ENCODE data around the gene AKIRIN2. TPM values are rescaled to one million over a fixed set of nuclear protein-coding genes. Genes with fewer than 3 reads are reported as not detected.

The AKIRIN2 gene
- total and polyA plus RNA-seq, 4 donors: 20.9 to 63.1 (median 50.3) TPM

DNA sequence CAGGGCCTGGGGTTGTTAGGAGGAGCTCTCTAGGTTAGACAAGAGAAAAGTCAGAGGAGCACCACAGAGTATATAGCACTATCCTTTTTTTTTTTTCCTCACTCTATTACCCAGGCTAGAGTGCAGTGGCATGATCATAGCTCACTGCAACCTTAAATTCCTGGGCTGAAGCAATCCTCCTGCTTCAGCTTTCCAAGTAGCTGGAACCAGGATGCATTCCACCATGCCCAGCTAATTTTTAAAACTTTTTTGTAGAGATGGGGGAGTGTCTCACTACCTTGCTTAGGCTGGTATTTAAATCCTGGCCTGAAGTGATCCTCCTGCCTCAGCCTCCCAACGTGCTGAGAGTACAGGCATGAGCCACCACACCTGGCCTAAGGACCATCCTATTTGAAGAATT, 19.3 kb upstream of the AKIRIN2 start:
- no peak overlapping the region for H3K27ac ChIP-seq (ENCODE audit: low read depth in 1 of 2, low read length in 1 of 2)
- no peaks in the 10 kb centered on the region for H3K9me3 ChIP-seq (ENCODE audit: control insufficient read depth in 4 of 4, insufficient read depth in 3 of 4, low read length in 3 of 4)
- H3K4me3 ChIP-seq: no peak overlapping the region
- H3K27me3 ChIP-seq (ENCODE audit: control insufficient read depth in 3 of 3, insufficient read depth in 3 of 3, low read length in 2 of 3): no peaks in the 10 kb centered on the region
- DNase-seq (no peak), ATAC-seq (ENCODE audit: insufficient read depth, low FRiP score) (no peak)
- TF ChIP-seq, protein P1, sequence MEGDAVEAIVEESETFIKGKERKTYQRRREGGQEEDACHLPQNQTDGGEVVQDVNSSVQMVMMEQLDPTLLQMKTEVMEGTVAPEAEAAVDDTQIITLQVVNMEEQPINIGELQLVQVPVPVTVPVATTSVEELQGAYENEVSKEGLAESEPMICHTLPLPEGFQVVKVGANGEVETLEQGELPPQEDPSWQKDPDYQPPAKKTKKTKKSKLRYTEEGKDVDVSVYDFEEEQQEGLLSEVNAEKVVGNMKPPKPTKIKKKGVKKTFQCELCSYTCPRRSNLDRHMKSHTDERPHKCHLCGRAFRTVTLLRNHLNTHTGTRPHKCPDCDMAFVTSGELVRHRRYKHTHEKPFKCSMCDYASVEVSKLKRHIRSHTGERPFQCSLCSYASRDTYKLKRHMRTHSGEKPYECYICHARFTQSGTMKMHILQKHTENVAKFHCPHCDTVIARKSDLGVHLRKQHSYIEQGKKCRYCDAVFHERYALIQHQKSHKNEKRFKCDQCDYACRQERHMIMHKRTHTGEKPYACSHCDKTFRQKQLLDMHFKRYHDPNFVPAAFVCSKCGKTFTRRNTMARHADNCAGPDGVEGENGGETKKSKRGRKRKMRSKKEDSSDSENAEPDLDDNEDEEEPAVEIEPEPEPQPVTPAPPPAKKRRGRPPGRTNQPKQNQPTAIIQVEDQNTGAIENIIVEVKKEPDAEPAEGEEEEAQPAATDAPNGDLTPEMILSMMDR (IDR thresholded peaks at IDR 0.05; ENCODE audit: control extremely low read depth, extremely low read depth): no peak
- peaks cover 0 to 9% (median 5%) of the 10 kb centered on the region in 5 donors for H3K4me1 ChIP-seq (ENCODE audit: control insufficient read depth in 5 of 5, insufficient read depth in 5 of 5, low read length in 5 of 5)
- WGBS, 2 donors: 88 to 92% methylated on average over 1 of the region's 1 CpG
- no peak overlapping the region for H3K9ac ChIP-seq (ENCODE audit: insufficient read depth in 1 of 2, low read length in 2 of 2)
- H3K36me3 ChIP-seq (ENCODE audit: control insufficient read depth in 4 of 4, insufficient read depth in 4 of 4, low read length in 4 of 4): no peaks in the 10 kb centered on the region

DNA sequence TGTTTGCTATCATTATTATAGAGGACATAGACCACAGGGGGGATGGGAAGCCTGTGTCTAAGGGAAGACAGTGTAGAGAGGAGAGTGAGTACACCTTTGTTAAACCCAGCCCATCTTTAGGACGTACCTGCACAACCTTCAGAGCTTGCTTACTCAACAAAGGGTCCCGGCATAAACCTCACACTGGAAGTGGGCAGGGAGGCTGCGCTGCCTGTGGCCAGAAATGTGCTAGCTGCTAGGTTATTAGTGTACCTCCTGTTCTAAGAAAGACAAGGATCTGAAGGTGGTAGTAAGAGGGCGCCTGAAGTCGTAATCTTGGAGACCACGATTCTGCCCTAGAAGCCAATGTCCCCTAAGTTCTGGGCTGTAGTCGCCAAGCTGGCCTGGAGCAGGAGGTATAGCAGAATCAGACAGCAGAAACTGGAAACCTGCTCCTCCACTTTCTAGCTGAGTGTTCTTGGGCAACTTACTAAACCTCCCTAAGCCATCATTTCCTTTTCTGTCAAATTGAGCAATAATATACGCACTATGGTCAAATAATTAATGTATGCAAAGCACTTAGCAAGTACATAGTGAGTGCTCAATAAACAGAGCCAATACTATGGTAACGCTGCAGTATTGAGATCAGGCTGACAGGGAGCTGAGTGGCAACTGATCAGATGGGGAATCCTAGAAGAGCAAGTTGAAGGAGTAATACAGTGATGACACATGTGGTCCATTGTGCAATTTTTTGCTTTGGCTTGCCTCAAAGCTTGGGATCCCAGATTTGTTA, 16.8 kb upstream of the AKIRIN2 start:
- WGBS, 2 donors: 46 to 51% methylated on average over 9 of the region's 9 CpGs
- DNase-seq (peak in 1 of 3 donors; percentile 44), ATAC-seq (ENCODE audit: insufficient read depth, low FRiP score) (peak; percentile 35)
- H3K36me3 ChIP-seq (ENCODE audit: control insufficient read depth in 4 of 4, insufficient read depth in 4 of 4, low read length in 4 of 4): no peaks in the 10 kb centered on the region
- H3K27ac ChIP-seq (ENCODE audit: low read depth in 1 of 2, low read length in 1 of 2): peak overlapping the region in 1 of 2 donors; percentile 60
- TF ChIP-seq, protein P1 (IDR thresholded peaks at IDR 0.05; ENCODE audit: control extremely low read depth, extremely low read depth): no peak
- no peaks in the 10 kb centered on the region for H3K27me3 ChIP-seq (ENCODE audit: control insufficient read depth in 3 of 3, insufficient read depth in 3 of 3, low read length in 2 of 3)
- peaks cover 0 to 9% (median 5%) of the 10 kb centered on the region in 5 donors for H3K4me1 ChIP-seq (ENCODE audit: control insufficient read depth in 5 of 5, insufficient read depth in 5 of 5, low read length in 5 of 5)
- no peaks in the 10 kb centered on the region for H3K9me3 ChIP-seq (ENCODE audit: control insufficient read depth in 4 of 4, insufficient read depth in 3 of 4, low read length in 3 of 4)
- H3K9ac ChIP-seq (ENCODE audit: insufficient read depth in 1 of 2, low read length in 2 of 2): no peak overlapping the region
- no peak overlapping the region for H3K4me3 ChIP-seq

DNA sequence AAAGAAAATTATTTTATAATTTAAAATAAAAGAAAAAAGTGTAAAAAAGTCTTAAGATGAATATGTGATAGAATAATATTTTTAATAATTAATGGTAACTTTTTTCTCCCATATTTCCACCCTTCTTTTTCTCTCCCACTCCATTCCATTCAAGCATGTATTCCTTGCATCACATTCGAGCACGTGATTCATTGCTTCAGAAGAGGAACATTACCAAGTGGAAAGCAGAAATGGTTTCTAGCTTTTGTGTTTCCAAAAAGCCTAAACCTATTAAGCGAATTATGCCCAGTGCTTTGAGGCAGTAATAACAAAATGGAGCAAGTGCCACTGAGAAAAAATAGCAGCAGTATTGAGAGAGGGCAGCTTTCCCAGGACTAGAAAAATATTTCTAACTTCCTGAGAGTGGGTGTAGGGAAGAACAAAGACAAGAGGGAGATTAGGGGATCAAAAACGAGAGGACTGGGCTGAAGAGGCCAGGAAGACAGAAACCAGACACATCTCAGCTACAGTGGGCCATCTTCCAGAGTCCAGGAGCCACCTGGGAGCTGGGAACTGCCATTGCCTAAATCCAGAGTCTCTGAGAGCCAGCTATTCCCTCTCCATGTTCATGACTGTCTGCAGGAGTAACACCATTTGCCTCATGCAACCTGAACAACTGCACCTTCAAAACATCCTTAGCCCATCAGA, 15.0 kb upstream of the AKIRIN2 start:
- Histone ChIP-seq H3K9me3 (ENCODE audit: control insufficient read depth in 4 of 4, insufficient read depth in 3 of 4, low read length in 3 of 4) (no peaks in the 10 kb centered on the region), H3K4me1 (ENCODE audit: control insufficient read depth in 5 of 5, insufficient read depth in 5 of 5, low read length in 5 of 5) (peaks cover 0 to 9% (median 2%) of the 10 kb centered on the region in 5 donors), H3K27ac (ENCODE audit: low read depth in 1 of 2, low read length in 1 of 2) (peak overlapping the region in 1 of 2 donors; percentile 43), H3K4me3 (no peak overlapping the region), H3K27me3 (ENCODE audit: control insufficient read depth in 3 of 3, insufficient read depth in 3 of 3, low read length in 2 of 3) (no peaks in the 10 kb centered on the region), H3K9ac (ENCODE audit: insufficient read depth in 1 of 2, low read length in 2 of 2) (no peak overlapping the region), H3K36me3 (ENCODE audit: control insufficient read depth in 4 of 4, insufficient read depth in 4 of 4, low read length in 4 of 4) (no peaks in the 10 kb centered on the region)
- ATAC-seq (ENCODE audit: insufficient read depth, low FRiP score) (no peak), DNase-seq (no peak)
- 36 to 58% methylated on average over 4 of the region's 4 CpGs for WGBS, 2 donors
- TF ChIP-seq, protein P1 (IDR thresholded peaks at IDR 0.05; ENCODE audit: control extremely low read depth, extremely low read depth): no peak
